GM23338 (cell line): ENCODE data around the gene LRSAM1.
A peak's percentile ranks its signal among the peaks of the same experiment; 100 is the strongest.

Experiments
- JUNB ChIP-seq: IDR thresholded peaks from one replicate; pipeline ENCODE4 v1.6.1; 2016; ENCODE audit warnings: antibody characterized with exemption; ENCODE audit not compliant: unreplicated experiment
- TF ChIP-seq, protein P1 (sequence below), 2 experiments: fragments of 200-600 bp in 1 of 2; sonication (generic) in 1 of 2; conservative IDR thresholded peaks; 2 replicates each; pipeline versions ENCODE4 v1.5.1 to v1.6.1; 2016 to 2017; ENCODE audit warnings: antibody characterized with exemption in 2 of 2, low read depth in 2 of 2, mild to moderate bottlenecking in 2 of 2, moderate library complexity in 1 of 2

GRCh38 chr9:127525401-127526188 lies 74.3 kb downstream of the LRSAM1 start:
- TF ChIP-seq JUNB = no peak
- TF ChIP-seq, protein P1, sequence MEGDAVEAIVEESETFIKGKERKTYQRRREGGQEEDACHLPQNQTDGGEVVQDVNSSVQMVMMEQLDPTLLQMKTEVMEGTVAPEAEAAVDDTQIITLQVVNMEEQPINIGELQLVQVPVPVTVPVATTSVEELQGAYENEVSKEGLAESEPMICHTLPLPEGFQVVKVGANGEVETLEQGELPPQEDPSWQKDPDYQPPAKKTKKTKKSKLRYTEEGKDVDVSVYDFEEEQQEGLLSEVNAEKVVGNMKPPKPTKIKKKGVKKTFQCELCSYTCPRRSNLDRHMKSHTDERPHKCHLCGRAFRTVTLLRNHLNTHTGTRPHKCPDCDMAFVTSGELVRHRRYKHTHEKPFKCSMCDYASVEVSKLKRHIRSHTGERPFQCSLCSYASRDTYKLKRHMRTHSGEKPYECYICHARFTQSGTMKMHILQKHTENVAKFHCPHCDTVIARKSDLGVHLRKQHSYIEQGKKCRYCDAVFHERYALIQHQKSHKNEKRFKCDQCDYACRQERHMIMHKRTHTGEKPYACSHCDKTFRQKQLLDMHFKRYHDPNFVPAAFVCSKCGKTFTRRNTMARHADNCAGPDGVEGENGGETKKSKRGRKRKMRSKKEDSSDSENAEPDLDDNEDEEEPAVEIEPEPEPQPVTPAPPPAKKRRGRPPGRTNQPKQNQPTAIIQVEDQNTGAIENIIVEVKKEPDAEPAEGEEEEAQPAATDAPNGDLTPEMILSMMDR (conservative IDR thresholded peaks at IDR 0.05; ENCODE audit: low read depth in 2 of 2) = peak; percentile 80 to 87
